ENCODE data around the gene CDC42EP5. TPM values are rescaled to one million over a fixed set of nuclear protein-coding genes. Genes with fewer than 3 reads are reported as not detected.

CDC42EP5 gene
- polyA plus RNA-seq, 1 experiment = 22.5 TPM

DNA sequence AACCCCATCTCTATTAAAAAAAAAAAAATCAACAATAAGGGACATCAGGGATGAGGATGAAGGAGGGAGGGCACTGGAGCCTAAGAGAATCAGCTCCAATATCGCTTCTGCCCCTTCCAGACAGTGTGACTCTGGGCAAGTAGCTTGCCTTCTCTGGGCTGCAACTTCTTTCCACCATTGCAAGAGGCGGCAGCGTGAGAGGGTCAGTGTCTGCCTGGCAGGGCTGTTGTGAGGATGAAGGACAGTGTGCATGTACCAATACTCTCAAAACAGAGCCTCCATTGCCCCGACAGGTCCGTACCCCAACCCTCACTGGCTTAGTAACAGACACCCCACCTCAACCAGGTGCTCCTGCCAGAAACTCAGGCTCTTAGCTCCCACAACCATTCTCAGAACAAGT lies 39.4 kb downstream of the CDC42EP5 start:
- CTCF ChIA-PET = interaction anchor here (1.3 kb wide), 1 partner anchor 43 kb away, joined by 3 read pairs; no protein-coding TSS in a partner anchor
- POLR2A ChIA-PET = interaction anchor here (0.6 kb wide), 1 partner anchor 261 kb away, joined by 7 read pairs; the partner anchor contains the start of gene TMC4
- DNase-seq (ENCODE audit: low read depth) = no peak

DNA sequence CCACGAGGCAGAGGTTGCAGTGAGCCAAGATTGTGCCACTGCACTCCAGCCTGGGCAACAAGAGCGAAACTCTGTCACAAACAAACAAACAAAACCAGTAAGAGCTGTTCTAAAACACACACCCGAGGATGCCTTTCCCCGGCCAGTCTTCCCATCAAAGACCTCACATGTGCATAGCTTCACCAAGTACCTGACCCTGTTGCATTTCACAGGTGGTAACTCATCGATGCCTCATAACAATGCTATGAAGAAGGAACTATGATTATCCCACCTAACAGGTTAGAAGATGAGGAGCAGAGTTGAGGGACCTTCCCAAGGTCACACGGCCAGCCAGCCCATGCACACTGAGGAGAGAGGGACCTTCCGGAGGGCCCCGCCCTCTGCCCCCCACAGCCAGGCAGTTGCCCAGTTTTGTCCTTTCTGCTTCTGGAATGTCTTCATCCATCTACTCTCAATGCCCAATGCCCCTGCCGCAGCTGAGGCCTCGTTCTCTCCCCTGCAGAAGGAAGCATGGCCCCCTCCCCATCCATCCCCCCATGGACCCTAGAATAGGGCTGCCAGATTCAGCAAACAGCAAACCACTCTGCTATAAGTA lies 40.9 kb downstream of the CDC42EP5 start:
- POLR2A ChIA-PET = no interaction called here

More for the DNA sequence above, 39.4 kb downstream of the CDC42EP5 start:
- TF ChIP-seq, protein P1, sequence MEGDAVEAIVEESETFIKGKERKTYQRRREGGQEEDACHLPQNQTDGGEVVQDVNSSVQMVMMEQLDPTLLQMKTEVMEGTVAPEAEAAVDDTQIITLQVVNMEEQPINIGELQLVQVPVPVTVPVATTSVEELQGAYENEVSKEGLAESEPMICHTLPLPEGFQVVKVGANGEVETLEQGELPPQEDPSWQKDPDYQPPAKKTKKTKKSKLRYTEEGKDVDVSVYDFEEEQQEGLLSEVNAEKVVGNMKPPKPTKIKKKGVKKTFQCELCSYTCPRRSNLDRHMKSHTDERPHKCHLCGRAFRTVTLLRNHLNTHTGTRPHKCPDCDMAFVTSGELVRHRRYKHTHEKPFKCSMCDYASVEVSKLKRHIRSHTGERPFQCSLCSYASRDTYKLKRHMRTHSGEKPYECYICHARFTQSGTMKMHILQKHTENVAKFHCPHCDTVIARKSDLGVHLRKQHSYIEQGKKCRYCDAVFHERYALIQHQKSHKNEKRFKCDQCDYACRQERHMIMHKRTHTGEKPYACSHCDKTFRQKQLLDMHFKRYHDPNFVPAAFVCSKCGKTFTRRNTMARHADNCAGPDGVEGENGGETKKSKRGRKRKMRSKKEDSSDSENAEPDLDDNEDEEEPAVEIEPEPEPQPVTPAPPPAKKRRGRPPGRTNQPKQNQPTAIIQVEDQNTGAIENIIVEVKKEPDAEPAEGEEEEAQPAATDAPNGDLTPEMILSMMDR (IDR thresholded peaks at IDR 0.05; ENCODE audit: insufficient read depth, low read depth, low read length) = no peak
- H3K27me3 ChIP-seq (ENCODE audit: control insufficient read depth, insufficient read depth, low read length) = peaks cover 5% of the 10 kb centered on the region
- H3K4me3 ChIP-seq (ENCODE audit: low read depth, low read length) = no peak overlapping the region
- no peaks in the 10 kb centered on the region; the same call in 1 of the 2 replicates for H3K36me3 ChIP-seq (ENCODE audit: control insufficient read depth, insufficient read depth, low read length)

DNA sequence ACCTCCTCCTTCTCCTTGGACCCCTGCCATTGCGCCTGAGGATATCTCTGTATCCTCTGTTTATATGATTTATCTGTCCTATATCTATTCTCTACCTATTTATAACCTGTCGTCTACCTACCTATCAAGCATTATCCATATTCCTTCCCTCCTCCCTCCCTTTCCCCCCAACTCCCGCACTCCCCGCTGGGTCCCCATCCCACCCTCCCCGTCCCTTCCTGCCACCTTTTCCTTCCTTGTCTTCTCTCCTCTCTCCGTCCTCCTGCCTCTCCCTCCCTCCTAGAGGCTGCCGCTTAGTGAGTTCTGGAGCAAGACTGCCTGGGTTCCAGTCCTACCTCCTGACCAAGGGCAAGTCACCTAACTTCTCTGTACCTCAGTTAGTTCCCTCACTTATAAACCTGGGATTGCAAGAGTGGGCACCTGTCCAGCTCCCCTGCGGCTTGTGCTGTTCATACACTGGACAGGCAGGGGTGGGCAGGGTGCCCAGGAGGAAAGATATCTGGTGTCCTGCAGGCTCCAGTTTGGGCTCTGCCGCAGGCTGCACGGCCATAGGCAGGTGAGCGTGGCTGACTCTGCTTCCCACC lies 41.7 kb downstream of the CDC42EP5 start:
- POLR2A ChIA-PET = interaction anchor here (0.6 kb wide), 1 partner anchor 17 kb away, joined by 3 read pairs; the partner anchor contains the start of gene LENG8
- H3K4me3 ChIP-seq (ENCODE audit: low read depth, low read length) = no peak overlapping the region
- TF ChIP-seq, protein P1 (IDR thresholded peaks at IDR 0.05; ENCODE audit: insufficient read depth, low read depth, low read length) = no peak
- no peak for DNase-seq (ENCODE audit: low read depth)
- H3K27me3 ChIP-seq (ENCODE audit: control insufficient read depth, insufficient read depth, low read length) = peaks cover 7% of the 10 kb centered on the region
- CTCF ChIA-PET = no interaction called here
- no peaks in the 10 kb centered on the region for H3K36me3 ChIP-seq (ENCODE audit: control insufficient read depth, insufficient read depth, low read length)

More for the DNA sequence above, 40.9 kb downstream of the CDC42EP5 start:
- TF ChIP-seq, protein P1 (IDR thresholded peaks at IDR 0.05; ENCODE audit: insufficient read depth, low read depth, low read length) = no peak
- no peak for DNase-seq (ENCODE audit: low read depth)
- Histone ChIP-seq H3K36me3 (ENCODE audit: control insufficient read depth, insufficient read depth, low read length) (no peaks in the 10 kb centered on the region), H3K27me3 (ENCODE audit: control insufficient read depth, insufficient read depth, low read length) (peaks cover 7% of the 10 kb centered on the region), H3K4me3 (ENCODE audit: low read depth, low read length) (no peak overlapping the region)
- CTCF ChIA-PET = no interaction called here

DNA sequence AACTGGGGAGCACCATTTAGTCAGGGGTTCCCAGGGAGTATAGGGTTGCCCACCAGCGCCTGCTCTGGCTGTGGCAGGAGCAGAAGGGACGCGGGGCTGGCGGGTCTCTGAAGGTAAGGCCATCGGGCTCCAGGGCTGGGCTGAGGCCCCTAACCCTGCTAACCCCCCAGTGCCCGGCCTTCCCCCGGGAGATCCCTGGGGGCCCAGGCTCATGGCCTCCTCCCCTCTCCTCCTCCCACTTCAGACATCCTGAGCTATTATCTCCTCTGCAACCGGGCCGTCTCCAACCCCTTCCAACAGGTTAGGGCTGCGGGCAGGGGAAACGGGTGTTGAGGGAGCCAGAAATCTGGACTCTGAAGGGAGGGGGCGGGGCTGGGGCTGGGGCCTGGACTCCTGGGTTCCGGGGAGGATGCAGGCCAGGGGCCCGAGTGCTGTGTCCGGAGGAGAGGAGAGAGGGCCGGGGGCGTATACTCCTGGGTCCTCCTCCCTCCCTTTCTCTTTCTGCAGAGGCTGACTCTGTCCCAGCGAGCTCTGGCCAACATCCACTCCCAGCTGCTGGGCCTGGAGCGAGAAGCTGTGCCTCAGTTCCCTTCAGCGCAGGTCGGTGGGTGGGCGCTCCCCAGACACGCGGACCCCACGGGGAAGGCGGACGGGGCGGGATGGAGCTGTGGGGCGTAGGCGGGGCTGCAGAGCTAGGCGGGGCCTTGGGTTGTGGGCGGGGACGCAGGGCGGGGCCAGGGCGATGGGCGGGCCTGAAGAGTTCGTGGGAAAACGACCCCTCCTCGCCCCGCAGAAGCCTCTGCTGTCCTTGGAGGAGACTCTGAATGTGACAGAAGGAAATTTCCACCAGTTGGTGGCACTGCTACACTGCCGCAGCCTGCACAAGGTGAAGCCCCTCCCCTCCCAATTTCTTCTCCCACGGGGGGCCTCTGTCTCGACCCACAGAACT lies 42.5 kb downstream of the CDC42EP5 start:
- peaks cover 9% of the 10 kb centered on the region for H3K27me3 ChIP-seq (ENCODE audit: control insufficient read depth, insufficient read depth, low read length)
- POLR2A ChIA-PET = interaction anchor here (0.6 kb wide), 1 partner anchor 18 kb away, joined by 3 read pairs; the partner anchor contains the start of gene LENG8
- TF ChIP-seq, protein P1 (IDR thresholded peaks at IDR 0.05; ENCODE audit: insufficient read depth, low read depth, low read length) = no peak
- CTCF ChIA-PET = interaction anchor here (1.4 kb wide), 1 partner anchor 9 kb away, joined by 6 read pairs; no protein-coding TSS in a partner anchor
- no peaks in the 10 kb centered on the region for H3K36me3 ChIP-seq (ENCODE audit: control insufficient read depth, insufficient read depth, low read length)
- DNase-seq (ENCODE audit: low read depth) = no peak
- H3K4me3 ChIP-seq (ENCODE audit: low read depth, low read length) = no peak overlapping the region

Measured in BJ (cell line).